Lower leg skin (tissue), 4 donors: Measurements from ENCODE around the gene PAN3. TPM values are rescaled to one million over a fixed set of nuclear protein-coding genes. Genes with fewer than 3 reads are reported as not detected.

Source experiments
- DNase-seq, 2 donors: peaks; one replicate each; pipeline ENCODE4 v3.0.0-alpha.2; 2019; ENCODE audit warnings: low spot score in 2 of 2
- H3K4me3 ChIP-seq: fragments of 200-600 bp; sonication (generic); 2 replicates; pipeline ENCODE4 v1.5.1; 2017; ENCODE audit warnings: mild to moderate bottlenecking, low read depth; ENCODE audit not compliant: poor library complexity, severe bottlenecking
- POLR2A ChIP-seq, 2 donors: fragments of 450-650 bp; IDR thresholded peaks; one replicate each; pipeline ENCODE4 v1.6.1; 2016 to 2017; ENCODE audit warnings: antibody characterized with exemption in 2 of 2, mild to moderate bottlenecking in 1 of 2, moderate library complexity in 1 of 2
- WGBS, 2 donors: methylation state at CpG; one replicate each; pipeline ENCODE4 v1.1.5; 2018; 5-methylcytosine and 5-hydroxymethylcytosine counted together
- intact Hi-C: fragments of 100-400 bp; cut with DNase I; formaldehyde crosslinking; loops from one replicate; pipeline ENCODE4 v1.15.0; 2023; ENCODE audit warnings: low total_unique reads
- total RNA-seq, 4 donors: library from RNA; depleted of rRNA; stranded (reverse); fragments of >200 nt; gene quantifications; one replicate each; pipeline ENCODE4 v1.1.0, GENCODE V29; 2016
- TF ChIP-seq, protein P1 (sequence below), 3 donors: fragments of 450-650 bp; IDR thresholded peaks; one replicate each; pipeline ENCODE4 v1.5.1; 2016; ENCODE audit warnings: antibody characterized with exemption in 3 of 3, mild to moderate bottlenecking in 3 of 3, moderate library complexity in 2 of 3

PAN3 gene
- total RNA-seq, 4 donors from 2014 or later = 32.2 to 57.7 (median 46.9) TPM

DNA sequence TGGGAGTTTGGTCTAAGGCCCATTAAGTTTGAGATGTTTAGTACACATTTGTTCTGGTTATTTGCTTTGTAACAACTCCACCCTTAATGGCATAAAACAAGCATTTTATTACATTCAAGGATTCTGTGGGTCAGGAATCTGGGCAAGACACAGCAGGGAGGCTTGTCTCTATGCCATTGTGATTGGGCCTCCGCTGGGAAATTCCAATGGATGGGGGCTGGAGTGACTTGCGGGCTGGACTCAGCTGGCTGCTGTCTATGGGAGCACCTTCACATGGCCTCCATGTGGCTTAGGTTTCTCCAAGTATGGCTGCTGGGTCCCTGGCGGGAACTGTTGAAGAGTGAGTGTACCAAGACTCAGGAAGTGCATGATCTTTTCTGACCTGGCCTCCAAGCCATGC lies 159.0 kb downstream of the PAN3 start:
- WGBS, 2 donors = 83 to 86% methylated on average over 3 of the region's 3 CpGs
- TF ChIP-seq, protein P1, sequence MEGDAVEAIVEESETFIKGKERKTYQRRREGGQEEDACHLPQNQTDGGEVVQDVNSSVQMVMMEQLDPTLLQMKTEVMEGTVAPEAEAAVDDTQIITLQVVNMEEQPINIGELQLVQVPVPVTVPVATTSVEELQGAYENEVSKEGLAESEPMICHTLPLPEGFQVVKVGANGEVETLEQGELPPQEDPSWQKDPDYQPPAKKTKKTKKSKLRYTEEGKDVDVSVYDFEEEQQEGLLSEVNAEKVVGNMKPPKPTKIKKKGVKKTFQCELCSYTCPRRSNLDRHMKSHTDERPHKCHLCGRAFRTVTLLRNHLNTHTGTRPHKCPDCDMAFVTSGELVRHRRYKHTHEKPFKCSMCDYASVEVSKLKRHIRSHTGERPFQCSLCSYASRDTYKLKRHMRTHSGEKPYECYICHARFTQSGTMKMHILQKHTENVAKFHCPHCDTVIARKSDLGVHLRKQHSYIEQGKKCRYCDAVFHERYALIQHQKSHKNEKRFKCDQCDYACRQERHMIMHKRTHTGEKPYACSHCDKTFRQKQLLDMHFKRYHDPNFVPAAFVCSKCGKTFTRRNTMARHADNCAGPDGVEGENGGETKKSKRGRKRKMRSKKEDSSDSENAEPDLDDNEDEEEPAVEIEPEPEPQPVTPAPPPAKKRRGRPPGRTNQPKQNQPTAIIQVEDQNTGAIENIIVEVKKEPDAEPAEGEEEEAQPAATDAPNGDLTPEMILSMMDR (IDR thresholded peaks at IDR 0.05) = no peak
- TF ChIP-seq POLR2A (IDR thresholded peaks at IDR 0.05) = no peak
- intact Hi-C loops = no loop called here
- DNase-seq = no peak
- H3K4me3 ChIP-seq = no peak overlapping the region

DNA sequence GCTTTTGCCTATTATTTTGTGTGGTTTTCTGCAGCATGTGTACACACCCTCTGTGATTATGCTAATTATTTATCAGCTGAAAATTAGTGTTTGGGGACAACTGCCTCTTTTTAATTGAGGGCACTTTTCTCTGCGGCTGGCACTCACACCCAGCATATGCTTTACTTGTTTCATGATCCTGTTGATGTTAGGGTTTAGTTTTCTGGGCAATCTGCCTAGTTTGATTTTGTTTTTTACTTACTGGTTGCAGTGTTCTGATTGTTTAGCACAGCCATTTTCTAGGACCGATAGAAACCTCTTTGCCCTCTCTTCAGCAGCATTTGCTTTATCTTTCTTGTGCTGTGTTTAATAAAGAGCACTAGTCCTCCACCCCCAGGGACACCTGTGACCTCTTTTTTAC lies 161.6 kb downstream of the PAN3 start:
- 66 to 74% methylated on average over 2 of the region's 2 CpGs for WGBS, 2 donors

DNA sequence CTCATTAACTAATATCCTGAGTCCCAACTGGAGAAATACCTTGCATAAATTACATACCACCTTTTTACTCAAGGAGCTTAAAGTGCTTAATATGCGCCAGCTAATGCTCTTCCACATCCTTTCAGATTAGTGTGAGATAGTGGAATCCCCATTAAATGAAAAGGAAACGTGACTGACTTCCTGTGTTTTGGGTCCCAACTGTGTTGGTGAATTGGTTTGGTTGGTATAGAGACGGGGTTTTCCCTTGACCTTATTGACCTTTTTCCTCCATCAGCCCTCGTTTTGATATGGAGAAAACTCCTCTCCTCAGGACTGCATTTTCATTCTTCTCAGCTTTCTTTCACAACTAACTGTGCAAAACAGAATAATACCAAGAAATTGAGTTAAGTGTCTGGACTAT lies 163.5 kb downstream of the PAN3 start:
- TF ChIP-seq, protein P1 (IDR thresholded peaks at IDR 0.05) = no peak
- no peak for TF ChIP-seq POLR2A (IDR thresholded peaks at IDR 0.05)
- intact Hi-C loops = no loop called here
- no peak overlapping the region for H3K4me3 ChIP-seq
- WGBS, 2 donors = 55 to 56% methylated on average over 4 of the region's 4 CpGs
- no peak for DNase-seq

More for the DNA sequence above, 161.6 kb downstream of the PAN3 start:
- TF ChIP-seq POLR2A (IDR thresholded peaks at IDR 0.05) = no peak
- TF ChIP-seq, protein P1 (IDR thresholded peaks at IDR 0.05) = no peak
- intact Hi-C loops = no loop called here
- no peak overlapping the region for H3K4me3 ChIP-seq
- DNase-seq = no peak

DNA sequence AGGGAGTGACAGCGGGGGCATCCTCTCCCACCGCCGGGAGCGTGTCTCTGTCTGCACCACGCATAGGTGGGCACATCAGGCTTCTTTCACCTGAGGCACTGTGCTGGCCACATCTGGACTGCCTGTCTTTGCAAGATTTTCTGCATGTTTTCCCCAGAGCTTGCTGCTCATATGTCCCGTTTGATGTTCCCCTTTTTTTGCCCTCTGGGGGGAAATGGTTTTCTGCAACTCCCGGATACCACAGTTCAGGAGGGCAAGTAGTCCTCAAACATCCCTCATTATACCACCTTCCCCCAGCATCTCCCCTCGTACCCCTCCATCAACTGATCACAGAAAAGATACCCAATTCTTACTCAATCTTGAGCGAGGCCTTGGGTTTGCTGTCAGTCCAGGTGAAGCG lies 168.0 kb downstream of the PAN3 start:
- TF ChIP-seq POLR2A (IDR thresholded peaks at IDR 0.05) = no peak
- TF ChIP-seq, protein P1 (IDR thresholded peaks at IDR 0.05) = no peak
- H3K4me3 ChIP-seq = no peak overlapping the region
- WGBS, 2 donors = 72 to 74% methylated on average over 10 of the region's 10 CpGs
- no peak for DNase-seq
- intact Hi-C loops = no loop called here

DNA sequence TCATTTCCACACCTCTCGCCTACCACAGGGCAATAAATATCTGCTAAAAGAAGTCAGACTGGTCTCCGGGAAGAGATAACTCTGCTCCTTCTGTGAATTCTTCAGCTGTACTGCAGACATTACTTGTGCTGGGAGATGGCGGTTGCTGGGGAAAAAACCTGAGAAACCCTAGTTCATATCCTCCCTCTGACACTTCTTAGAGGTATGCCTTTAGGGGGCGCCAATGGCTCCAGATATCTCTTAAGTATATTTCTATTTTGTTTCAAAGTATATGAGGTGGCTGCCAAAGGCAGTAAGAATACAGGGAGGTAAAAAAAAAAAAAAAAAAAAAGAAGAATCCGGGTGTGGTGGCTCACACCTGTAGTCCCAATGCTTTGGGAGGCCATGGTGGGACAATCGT lies 175.2 kb downstream of the PAN3 start:
- DNase-seq = no peak
- no peak overlapping the region for H3K4me3 ChIP-seq
- 80 to 88% methylated on average over 6 of the region's 6 CpGs for WGBS, 2 donors
- TF ChIP-seq, protein P1 (IDR thresholded peaks at IDR 0.05) = no peak
- no peak for TF ChIP-seq POLR2A (IDR thresholded peaks at IDR 0.05)
- intact Hi-C loops = no loop called here

DNA sequence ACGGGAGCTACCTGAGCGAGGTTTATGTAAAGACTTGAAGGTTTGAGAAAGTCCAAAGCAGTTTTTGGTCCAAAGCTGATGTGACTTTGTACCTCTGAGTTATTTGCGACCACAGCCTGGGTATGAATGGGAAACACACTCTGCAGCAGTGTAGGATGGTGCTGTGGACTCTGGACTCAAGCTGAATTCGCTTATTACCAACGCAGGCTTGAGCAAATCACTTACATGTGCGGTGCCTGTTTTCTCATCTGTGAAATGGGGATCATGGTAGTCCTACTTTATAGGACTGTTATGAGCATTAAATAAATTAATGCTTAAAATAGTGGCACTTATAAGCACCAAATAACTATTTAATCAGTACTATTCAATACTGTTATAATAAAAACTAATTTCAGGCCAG lies 176.5 kb downstream of the PAN3 start:
- intact Hi-C loops = no loop called here
- no peak for TF ChIP-seq POLR2A (IDR thresholded peaks at IDR 0.05)
- TF ChIP-seq, protein P1 (IDR thresholded peaks at IDR 0.05) = no peak
- no peak overlapping the region for H3K4me3 ChIP-seq
- DNase-seq = no peak
- WGBS, 2 donors = 92 to 93% methylated on average over 6 of the region's 6 CpGs
